LNCAP (cell line): ENCODE data around the gene PRRC2A.

ENCODE experiments used
- TF ChIP-seq, protein P1 (sequence below): fragments of 450-650 bp; IDR thresholded peaks from 2 replicates; pipeline ENCODE4 v1.5.1; 2017; ENCODE audit warnings: mild to moderate bottlenecking

PRRC2A gene

DNA sequence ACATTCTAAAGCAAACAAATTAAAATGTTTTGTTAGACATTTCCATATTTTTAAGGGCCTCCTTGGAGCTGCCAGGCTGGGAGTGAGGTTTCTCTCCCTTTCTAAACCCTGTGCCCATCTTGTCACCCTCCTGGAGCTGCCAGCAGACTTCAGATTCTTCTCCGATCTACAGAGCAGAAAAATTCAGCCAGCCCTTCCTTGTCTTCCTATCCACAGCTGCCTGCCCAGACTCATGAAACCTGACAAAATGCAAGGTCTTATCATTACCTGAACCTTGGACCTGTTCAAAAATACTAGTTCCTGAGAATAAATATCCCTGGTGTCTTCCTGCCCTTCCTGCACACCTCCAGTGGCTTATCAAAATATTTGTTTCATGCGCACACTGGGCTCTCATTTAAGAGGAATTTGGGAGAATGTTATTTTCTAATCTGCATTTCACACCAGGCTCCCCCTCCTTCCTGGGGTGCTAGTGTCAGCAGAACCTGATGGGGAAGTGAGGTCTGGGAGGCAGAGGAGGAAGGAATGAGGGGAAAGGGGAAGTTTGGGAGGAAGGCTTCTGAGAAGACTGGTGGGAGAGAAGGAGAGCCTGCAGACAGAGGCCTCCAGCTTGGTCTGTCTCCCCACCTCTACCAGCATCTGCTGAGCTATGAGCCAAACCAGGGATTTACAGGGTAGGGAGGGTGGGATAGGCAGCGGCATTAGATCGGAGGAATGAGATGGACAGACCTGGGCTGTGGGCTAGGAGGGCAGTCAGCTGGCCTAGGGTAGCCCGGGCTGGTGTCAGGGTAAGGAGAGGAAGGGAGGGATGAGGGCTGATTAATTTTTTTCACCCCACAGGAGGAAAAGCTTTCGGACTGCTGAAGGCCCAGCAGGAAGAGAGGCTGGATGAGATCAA is 5.6 kb upstream of the PRRC2A start, which contains the start of gene AIF1:
Gene AIF1, plus strand, starts transcription at position 551 of the 895 bp plus-strand sequence. Its CDS starts 96 bp downstream, at position 647.
- TF ChIP-seq, protein P1, sequence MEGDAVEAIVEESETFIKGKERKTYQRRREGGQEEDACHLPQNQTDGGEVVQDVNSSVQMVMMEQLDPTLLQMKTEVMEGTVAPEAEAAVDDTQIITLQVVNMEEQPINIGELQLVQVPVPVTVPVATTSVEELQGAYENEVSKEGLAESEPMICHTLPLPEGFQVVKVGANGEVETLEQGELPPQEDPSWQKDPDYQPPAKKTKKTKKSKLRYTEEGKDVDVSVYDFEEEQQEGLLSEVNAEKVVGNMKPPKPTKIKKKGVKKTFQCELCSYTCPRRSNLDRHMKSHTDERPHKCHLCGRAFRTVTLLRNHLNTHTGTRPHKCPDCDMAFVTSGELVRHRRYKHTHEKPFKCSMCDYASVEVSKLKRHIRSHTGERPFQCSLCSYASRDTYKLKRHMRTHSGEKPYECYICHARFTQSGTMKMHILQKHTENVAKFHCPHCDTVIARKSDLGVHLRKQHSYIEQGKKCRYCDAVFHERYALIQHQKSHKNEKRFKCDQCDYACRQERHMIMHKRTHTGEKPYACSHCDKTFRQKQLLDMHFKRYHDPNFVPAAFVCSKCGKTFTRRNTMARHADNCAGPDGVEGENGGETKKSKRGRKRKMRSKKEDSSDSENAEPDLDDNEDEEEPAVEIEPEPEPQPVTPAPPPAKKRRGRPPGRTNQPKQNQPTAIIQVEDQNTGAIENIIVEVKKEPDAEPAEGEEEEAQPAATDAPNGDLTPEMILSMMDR: no peak

DNA sequence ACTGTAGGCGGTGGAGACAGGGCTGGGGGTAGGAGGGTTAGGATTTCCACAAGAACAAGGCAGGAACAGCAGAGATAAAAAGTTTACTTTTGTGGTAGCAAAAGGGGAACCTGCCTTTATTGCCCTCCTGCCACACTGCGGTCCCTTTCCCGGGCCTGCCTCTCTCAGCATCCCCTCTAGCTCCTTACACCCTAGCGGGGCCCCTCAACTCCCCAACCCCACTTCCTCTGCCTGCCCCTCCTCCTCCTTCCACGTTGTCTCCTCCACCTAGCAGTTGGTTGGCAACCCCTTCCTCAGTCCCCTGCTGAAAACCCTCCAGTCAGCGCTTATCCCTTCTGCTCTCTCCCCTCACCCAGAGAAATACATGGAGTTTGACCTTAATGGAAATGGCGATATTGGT is 4.8 kb upstream of the PRRC2A start:
- TF ChIP-seq, protein P1: no peak

DNA sequence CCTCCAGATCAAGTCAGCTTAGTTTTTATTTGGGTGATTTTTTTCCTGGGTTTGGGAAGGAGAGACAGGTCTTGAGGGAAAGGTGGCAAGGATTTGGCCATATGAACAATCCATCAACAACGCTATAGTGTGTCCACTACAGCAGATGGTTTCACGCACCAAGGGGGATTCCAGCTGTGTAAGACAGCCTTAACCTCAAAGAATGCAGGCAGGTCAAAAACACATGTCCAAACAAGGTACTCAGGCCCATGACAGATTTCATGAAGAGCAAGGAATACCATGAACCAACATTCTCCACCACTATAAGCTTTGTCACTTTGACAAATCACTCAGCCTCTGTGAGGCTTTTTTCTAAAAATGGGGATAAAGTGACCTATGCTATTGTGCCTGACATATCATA is 3.5 kb upstream of the PRRC2A start:
- TF ChIP-seq, protein P1: no peak

DNA sequence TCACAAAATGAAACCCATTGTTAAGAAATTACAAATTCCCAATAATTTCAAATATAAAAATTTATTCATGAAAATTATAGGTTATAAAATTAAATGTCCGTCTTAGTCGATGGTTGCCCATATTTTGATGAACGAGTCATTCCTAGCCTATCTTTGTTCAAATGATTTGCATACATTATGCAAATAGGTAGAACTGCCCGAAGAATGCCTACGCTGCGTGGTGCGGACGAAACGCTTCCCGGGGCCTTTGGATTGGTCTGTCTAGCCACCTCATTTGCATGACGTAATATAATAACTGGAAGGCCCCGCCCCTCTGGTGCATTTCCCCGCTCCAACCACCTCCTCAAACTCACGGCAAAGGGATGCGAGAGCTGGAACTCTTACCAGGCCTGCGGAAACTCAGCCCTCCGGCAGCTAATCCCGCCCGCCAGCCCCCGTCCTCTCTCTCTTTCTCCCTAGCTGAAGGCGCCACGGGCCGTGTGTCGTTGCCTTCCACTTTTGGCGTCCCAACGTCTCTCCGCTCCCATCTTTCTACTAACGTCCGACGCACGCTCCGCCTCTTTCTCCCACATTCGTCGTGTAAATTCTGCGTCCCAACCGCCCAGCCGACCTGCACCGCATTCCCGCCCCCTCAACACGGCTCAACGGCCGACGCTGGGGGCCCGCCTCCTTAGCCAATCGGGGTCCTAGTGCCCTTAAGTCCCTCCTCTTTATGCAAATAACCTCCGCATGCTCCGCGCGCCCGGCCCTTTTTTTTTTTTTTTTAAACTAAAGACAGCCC is 520 bp upstream of the PRRC2A start:
- TF ChIP-seq, protein P1: no peak

DNA sequence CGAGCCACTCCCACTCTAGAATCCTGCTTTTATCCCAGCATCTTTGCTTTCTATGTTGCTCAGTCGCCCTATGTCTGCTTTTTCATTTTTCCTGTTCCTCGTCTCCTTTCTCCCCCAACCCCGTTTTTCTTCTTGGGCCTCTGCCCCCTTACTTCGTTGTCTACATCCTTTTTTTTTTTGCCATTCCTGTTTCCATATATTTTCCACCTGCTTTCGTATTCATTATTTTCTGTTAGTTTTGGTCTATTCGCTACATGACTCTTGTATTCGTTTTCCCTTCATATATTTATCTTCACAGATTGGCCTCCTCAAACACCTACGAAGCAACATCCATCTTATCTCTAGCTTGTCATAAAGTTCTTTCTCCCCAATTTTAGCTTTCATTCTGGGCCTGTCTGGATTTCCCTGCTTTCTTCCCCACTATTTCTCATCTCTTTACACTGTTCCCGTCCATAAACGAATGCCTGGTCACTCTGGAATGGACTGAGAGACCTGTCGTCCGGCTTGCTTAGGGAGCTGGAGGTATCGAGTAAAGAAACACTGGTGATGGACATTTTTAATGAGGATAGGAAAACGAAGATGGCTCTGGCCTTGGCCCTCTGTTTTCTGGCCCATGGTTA is 915 bp downstream of the PRRC2A start:
- TF ChIP-seq, protein P1: no peak

DNA sequence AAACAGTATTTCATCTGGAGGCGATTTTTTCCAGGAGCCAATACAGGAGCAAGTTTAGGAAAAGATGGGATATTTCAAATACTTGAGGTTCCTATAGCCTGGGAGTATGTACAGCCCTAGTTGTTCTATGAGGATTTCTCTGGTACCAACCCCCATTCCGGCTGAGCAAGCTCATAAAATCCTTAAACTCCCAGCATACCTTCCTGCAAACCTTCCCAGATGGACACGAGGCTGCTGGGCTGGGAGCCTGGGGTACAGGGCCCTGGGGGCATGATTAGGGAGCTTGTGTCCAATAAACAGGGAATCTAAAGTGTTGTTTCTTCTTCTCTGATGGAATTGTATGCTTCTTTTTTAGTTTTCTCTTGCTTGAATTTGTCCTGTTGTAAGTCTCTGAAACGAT is 1.5 kb downstream of the PRRC2A start:
- TF ChIP-seq, protein P1: no peak

DNA sequence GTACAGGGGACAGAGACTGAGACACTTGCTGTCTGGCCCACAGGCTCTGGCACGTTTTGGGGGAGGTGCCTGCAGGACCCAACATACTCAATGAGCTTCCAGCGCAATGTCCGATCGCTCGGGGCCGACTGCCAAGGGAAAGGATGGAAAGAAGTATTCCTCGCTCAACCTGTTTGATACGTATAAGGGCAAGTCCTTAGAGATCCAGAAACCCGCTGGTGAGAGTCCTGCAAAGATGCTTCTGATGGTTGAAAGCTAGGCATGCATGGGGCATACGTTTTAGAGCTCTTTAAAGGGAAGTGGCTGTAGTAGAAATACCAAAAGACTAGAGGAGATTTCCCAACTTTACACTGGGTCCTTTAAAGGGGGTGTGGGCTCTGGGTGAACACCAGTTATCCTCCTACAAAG is 2.2 kb downstream of the PRRC2A start:
- TF ChIP-seq, protein P1: no peak
